Chondrocyte (in vitro differentiated cells): ENCODE measurements around the gene SLC39A3. TPM values are rescaled to one million over a fixed set of nuclear protein-coding genes. Genes with fewer than 3 reads are reported as not detected.
"Not testable (repeated sequence)": the region's sequence is repeated elsewhere in the genome, so short reads cannot be mapped to it uniquely, and the experiment has no call there.

Experiments
- DNase-seq: peaks from one replicate; pipeline ENCODE4 v3.0.0; 2021; ENCODE audit warnings: mixed read lengths, low spot score
- H3K27ac Mint-ChIP-seq: one replicate; pipeline ENCODE4 v1.8.0; 2021; ENCODE audit warnings: mild to moderate bottlenecking, moderate library complexity, mixed read lengths; ENCODE audit not compliant: unreplicated experiment
- H3K27me3 Mint-ChIP-seq: 2 replicates; pipeline ENCODE4 v1.8.0; 2021; ENCODE audit warnings: low read depth, mixed read lengths
- H3K36me3 Mint-ChIP-seq: 2 replicates; pipeline ENCODE4 v1.8.0; 2021; ENCODE audit warnings: low read depth, mixed read lengths
- H3K4me1 Mint-ChIP-seq: 2 replicates; pipeline ENCODE4 v1.8.0; 2021; ENCODE audit warnings: low read depth, mild to moderate bottlenecking, mixed read lengths
- H3K4me3 Mint-ChIP-seq: one replicate; pipeline ENCODE4 v1.8.0; 2021; ENCODE audit warnings: mild to moderate bottlenecking, moderate library complexity, mixed read lengths; ENCODE audit not compliant: unreplicated experiment
- H3K9me3 Mint-ChIP-seq: 2 replicates; pipeline ENCODE4 v1.8.0; 2021; ENCODE audit warnings: low read depth, mixed read lengths
- total RNA-seq: library from RNA; stranded (reverse); gene quantifications from 3 replicates; pipeline ENCODE4 v1.2.1, GENCODE V29; 2021
- TF ChIP-seq, protein P1 (sequence below): fragments of 200-600 bp; sonication (generic); IDR thresholded peaks from 2 replicates; pipeline ENCODE4 v1.5.0; 2021; ENCODE audit warnings: antibody characterized with exemption, mild to moderate bottlenecking, moderate library complexity

SLC39A3 gene
- total RNA-seq, 1 donor from 2014 or later, result 32.7 TPM

GRCh38 chr19:2714531-2715269 is 25.1 kb downstream of the SLC39A3 start:
- peaks cover 11% of the 10 kb centered on the region for H3K9me3 Mint-ChIP-seq
- no peaks in the 10 kb centered on the region for H3K27me3 Mint-ChIP-seq
- no peak overlapping the region for H3K4me3 Mint-ChIP-seq
- TF ChIP-seq, protein P1, sequence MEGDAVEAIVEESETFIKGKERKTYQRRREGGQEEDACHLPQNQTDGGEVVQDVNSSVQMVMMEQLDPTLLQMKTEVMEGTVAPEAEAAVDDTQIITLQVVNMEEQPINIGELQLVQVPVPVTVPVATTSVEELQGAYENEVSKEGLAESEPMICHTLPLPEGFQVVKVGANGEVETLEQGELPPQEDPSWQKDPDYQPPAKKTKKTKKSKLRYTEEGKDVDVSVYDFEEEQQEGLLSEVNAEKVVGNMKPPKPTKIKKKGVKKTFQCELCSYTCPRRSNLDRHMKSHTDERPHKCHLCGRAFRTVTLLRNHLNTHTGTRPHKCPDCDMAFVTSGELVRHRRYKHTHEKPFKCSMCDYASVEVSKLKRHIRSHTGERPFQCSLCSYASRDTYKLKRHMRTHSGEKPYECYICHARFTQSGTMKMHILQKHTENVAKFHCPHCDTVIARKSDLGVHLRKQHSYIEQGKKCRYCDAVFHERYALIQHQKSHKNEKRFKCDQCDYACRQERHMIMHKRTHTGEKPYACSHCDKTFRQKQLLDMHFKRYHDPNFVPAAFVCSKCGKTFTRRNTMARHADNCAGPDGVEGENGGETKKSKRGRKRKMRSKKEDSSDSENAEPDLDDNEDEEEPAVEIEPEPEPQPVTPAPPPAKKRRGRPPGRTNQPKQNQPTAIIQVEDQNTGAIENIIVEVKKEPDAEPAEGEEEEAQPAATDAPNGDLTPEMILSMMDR, result no peak
- DNase-seq, result no peak
- peaks cover 1% of the 10 kb centered on the region for H3K4me1 Mint-ChIP-seq
- H3K27ac Mint-ChIP-seq, result no peak overlapping the region
- peaks cover 9% of the 10 kb centered on the region for H3K36me3 Mint-ChIP-seq

GRCh38 chr19:2714102-2714501 is 25.7 kb downstream of the SLC39A3 start:
- peaks cover 11% of the 10 kb centered on the region for H3K9me3 Mint-ChIP-seq
- not testable (repeated sequence) for H3K36me3 Mint-ChIP-seq, H3K4me1 Mint-ChIP-seq, H3K27ac Mint-ChIP-seq, H3K4me3 Mint-ChIP-seq, H3K27me3 Mint-ChIP-seq, DNase-seq

DNA sequence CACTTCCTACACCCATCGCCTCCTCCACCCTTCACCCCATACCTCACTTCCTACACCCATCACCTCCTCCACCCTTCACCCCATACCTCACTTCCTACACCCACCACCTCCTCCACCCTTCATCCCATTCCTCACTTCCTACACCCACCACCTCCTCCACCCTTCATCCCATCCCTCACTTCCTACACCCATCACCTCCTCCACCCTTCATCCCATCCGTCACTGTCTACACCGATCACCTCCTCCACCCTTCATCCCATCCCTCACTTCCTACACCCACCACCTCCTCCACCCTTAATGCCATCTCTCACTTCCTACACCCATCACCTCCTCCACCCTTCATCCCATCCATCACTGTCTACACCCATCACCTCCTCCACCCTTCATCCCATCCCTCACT is 26.6 kb downstream of the SLC39A3 start:
- not testable (repeated sequence) for H3K36me3 Mint-ChIP-seq, H3K27ac Mint-ChIP-seq, H3K27me3 Mint-ChIP-seq, DNase-seq, H3K4me1 Mint-ChIP-seq, H3K4me3 Mint-ChIP-seq
- H3K9me3 Mint-ChIP-seq, result peaks cover 11% of the 10 kb centered on the region

DNA sequence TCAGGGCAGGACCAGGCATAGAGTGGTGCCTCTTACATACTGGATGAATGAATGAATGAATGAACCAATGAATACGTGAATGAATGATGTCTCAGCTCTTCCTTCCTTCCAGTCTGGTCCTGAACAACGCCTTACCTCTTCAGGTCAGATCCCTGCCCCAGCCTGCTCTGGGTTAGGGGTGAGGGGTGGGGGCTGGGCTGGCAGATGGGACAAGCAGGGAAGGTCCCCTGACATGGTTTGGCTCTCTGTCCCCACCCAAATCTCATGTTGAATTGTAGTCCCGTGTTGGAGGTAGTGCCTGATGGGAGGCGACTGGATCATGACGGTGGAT is 28.0 kb downstream of the SLC39A3 start:
- Mint-ChIP-seq H3K36me3 (peaks cover 8% of the 10 kb centered on the region), H3K4me3 (no peak overlapping the region), H3K27ac (no peak overlapping the region), H3K27me3 (no peaks in the 10 kb centered on the region), H3K4me1 (no peaks in the 10 kb centered on the region), H3K9me3 (peaks cover 11% of the 10 kb centered on the region)
- no peak for DNase-seq
- TF ChIP-seq, protein P1, result no peak

- no peaks in the 10 kb centered on the region for H3K27me3 Mint-ChIP-seq
- DNase-seq, result no peak
- peaks cover 5% of the 10 kb centered on the region for H3K36me3 Mint-ChIP-seq
- H3K4me1 Mint-ChIP-seq, result no peaks in the 10 kb centered on the region
- peaks cover 11% of the 10 kb centered on the region for H3K9me3 Mint-ChIP-seq
- no peak overlapping the region for H3K27ac Mint-ChIP-seq
- TF ChIP-seq, protein P1, result no peak
- H3K4me3 Mint-ChIP-seq, result no peak overlapping the region
These were observed 28.5 kb downstream of the SLC39A3 start for GRCh38 chr19:2711172-2711874.

DNA sequence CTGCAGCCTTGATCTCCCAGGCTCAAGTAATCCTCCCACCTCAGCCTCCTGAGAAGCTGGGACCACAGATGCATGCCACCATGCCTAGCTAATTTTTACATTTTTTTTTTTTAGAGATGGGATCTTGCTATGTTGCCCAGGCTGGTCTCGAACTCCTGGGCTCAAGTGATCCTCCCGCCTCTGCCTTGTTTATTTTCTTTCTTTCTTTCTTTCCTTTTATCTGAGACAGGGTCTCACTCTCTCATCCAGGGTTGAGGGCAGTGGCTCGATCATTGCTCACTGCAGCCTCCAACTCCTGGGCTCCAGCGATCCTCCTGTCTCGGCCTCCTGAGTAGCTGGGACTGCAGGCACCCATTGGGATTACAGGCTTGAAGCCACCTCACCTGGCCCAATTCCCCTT is 33.6 kb downstream of the SLC39A3 start:
- peaks cover 4% of the 10 kb centered on the region for H3K27me3 Mint-ChIP-seq
- no peak overlapping the region for H3K27ac Mint-ChIP-seq
- no peaks in the 10 kb centered on the region for H3K9me3 Mint-ChIP-seq
- no peak overlapping the region for H3K4me3 Mint-ChIP-seq
- TF ChIP-seq, protein P1, result no peak
- no peaks in the 10 kb centered on the region for H3K36me3 Mint-ChIP-seq
- DNase-seq, result no peak
- peaks cover 2% of the 10 kb centered on the region for H3K4me1 Mint-ChIP-seq
